Right kidney (tissue), 1 donor: ENCODE data around the gene ESRRA.

Source experiments
- DNase-seq: peaks from one replicate; pipeline ENCODE4 v3.0.0-alpha.2; 2016

ESRRA gene

GRCh38 chr11:64351136-64351631 is 45.9 kb downstream of the ESRRA start:
- no peak for DNase-seq

GRCh38 chr11:64352099-64352994 is 47.0 kb downstream of the ESRRA start:
- DNase-seq, result no peak

GRCh38 chr11:64352995-64353714 is 47.8 kb downstream of the ESRRA start:
- DNase-seq, result no peak

GRCh38 chr11:64353715-64354506 is 48.6 kb downstream of the ESRRA start:
- no peak for DNase-seq

GRCh38 chr11:64355078-64355940 is 50.0 kb downstream of the ESRRA start:
- peak; percentile 52 for DNase-seq

- no peak for DNase-seq
These were observed 51.4 kb downstream of the ESRRA start for GRCh38 chr11:64356498-64357411.

GRCh38 chr11:64357446-64357845 is 52.1 kb downstream of the ESRRA start:
- no peak for DNase-seq

GRCh38 chr11:64357904-64358535 is 52.7 kb downstream of the ESRRA start:
- DNase-seq, result no peak

- peak; percentile 80 for DNase-seq
These were observed 53.2 kb downstream of the ESRRA start for GRCh38 chr11:64358536-64358906.

GRCh38 chr11:64358907-64359711 is 53.8 kb downstream of the ESRRA start, which contains the start of gene RPS6KA4:
Gene RPS6KA4, plus strand, starts transcription at chr11:64359162. Its CDS starts 74 bp downstream, at chr11:64359236.
- DNase-seq, result peak; percentile 81

GRCh38 chr11:64359712-64360445 is 54.6 kb downstream of the ESRRA start:
- no peak for DNase-seq

- DNase-seq, result no peak
These were observed 55.2 kb downstream of the ESRRA start for GRCh38 chr11:64360448-64360921.

GRCh38 chr11:64361659-64362058 is 56.3 kb downstream of the ESRRA start:
- no peak for DNase-seq

- DNase-seq, result no peak
These were observed 57.0 kb downstream of the ESRRA start for GRCh38 chr11:64362339-64362738.

GRCh38 chr11:64364435-64364834 is 59.1 kb downstream of the ESRRA start:
- no peak for DNase-seq

- no peak for DNase-seq
These were observed 59.6 kb downstream of the ESRRA start for GRCh38 chr11:64364911-64365310.
